ENCODE data around the gene AXL. TPM values are rescaled to one million over a fixed set of nuclear protein-coding genes. Genes with fewer than 3 reads are reported as not detected.

AXL gene
- total and polyA plus RNA-seq, 2 of the 13 experiments (the other 11 are each of a cell fraction or from before 2014, with no cell fraction given): 0.71 to 5.9 TPM

DNA sequence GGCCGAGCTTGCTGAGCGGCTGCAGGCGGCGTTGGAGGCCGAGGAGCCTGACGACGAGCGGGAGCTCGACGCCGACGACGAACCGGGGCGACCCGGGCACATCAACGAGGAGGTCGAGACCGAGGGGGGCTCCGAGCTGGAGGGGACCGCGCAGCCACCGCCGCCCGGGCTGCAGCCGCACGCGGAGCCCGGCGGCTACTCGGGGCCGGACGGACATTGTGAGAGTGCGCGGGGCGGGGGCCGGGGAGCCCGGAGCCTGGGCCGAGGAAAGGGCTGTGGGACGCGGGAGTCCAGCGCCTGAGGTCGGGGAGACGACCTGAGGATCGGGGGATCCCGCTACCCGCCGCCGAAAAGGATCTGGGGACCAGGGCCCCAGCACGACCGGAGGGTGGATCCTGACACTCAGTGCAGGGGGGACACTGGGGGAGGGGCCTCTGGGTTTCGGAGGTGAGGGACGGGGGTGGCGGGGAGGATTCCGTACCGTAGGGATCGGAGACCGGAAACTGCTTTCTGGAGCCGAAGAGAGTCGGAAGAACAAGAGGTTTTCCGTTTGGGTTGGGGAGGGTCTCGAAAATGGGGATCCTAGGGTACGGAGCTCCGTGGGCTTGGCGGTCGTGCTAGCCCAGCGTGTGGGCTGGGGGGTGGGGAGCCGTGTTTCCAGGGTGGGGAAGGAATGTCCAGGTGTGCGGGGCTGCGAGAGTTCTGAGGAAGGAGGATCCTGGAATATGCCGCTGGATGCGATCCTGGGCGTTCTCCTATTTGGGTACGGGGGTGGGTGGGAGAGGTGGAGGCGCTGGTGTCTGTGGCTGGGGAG is 45.8 kb downstream of the AXL start (continued):
- TF ChIP-seq, protein P1, sequence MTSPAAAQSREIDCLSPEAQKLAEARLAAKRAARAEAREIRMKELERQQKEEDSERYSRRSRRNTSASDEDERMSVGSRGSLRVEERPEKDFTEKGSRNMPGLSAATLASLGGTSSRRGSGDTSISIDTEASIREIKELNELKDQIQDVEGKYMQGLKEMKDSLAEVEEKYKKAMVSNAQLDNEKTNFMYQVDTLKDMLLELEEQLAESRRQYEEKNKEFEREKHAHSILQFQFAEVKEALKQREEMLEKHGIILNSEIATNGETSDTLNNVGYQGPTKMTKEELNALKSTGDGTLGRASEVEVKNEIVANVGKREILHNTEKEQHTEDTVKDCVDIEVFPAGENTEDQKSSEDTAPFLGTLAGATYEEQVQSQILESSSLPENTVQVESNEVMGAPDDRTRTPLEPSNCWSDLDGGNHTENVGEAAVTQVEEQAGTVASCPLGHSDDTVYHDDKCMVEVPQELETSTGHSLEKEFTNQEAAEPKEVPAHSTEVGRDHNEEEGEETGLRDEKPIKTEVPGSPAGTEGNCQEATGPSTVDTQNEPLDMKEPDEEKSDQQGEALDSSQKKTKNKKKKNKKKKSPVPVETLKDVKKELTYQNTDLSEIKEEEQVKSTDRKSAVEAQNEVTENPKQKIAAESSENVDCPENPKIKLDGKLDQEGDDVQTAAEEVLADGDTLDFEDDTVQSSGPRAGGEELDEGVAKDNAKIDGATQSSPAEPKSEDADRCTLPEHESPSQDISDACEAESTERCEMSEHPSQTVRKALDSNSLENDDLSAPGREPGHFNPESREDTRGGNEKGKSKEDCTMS (CRISPR knock-in tag; conservative IDR thresholded peaks at IDR 0.05): no peak
- no peak for TF ChIP-seq SMAD1 (CRISPR knock-in tag; IDR thresholded peaks at IDR 0.05; ENCODE audit: borderline replicate concordance, low read depth)
- TF ChIP-seq ZSCAN20 (CRISPR knock-in tag; IDR thresholded peaks at IDR 0.05; ENCODE audit: borderline replicate concordance): 0 out of 2 replicates have a peak, but pooled peaks have one; percentile 64
- TF ChIP-seq, protein P2, sequence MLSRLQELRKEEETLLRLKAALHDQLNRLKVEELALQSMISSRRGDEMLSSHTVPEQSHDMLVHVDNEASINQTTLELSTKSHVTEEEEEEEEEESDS (CRISPR knock-in tag; IDR thresholded peaks at IDR 0.05; ENCODE audit: borderline replicate concordance): no peak
- no peak for TF ChIP-seq ZNF83 (CRISPR knock-in tag; IDR thresholded peaks at IDR 0.05; ENCODE audit: borderline replicate concordance)
- no peak for TF ChIP-seq ZNF547 (CRISPR knock-in tag; IDR thresholded peaks at IDR 0.05)
- TF ChIP-seq, protein P3, sequence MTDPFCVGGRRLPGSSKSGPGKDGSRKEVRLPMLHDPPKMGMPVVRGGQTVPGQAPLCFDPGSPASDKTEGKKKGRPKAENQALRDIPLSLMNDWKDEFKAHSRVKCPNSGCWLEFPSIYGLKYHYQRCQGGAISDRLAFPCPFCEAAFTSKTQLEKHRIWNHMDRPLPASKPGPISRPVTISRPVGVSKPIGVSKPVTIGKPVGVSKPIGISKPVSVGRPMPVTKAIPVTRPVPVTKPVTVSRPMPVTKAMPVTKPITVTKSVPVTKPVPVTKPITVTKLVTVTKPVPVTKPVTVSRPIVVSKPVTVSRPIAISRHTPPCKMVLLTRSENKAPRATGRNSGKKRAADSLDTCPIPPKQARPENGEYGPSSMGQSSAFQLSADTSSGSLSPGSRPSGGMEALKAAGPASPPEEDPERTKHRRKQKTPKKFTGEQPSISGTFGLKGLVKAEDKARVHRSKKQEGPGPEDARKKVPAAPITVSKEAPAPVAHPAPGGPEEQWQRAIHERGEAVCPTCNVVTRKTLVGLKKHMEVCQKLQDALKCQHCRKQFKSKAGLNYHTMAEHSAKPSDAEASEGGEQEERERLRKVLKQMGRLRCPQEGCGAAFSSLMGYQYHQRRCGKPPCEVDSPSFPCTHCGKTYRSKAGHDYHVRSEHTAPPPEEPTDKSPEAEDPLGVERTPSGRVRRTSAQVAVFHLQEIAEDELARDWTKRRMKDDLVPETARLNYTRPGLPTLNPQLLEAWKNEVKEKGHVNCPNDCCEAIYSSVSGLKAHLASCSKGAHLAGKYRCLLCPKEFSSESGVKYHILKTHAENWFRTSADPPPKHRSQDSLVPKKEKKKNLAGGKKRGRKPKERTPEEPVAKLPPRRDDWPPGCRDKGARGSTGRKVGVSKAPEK (CRISPR knock-in tag; IDR thresholded peaks at IDR 0.05; ENCODE audit: borderline replicate concordance): no peak
- no peak for TF ChIP-seq AHR (CRISPR knock-in tag; IDR thresholded peaks at IDR 0.05)
- TF ChIP-seq HOXD1 (CRISPR knock-in tag; IDR thresholded peaks at IDR 0.05): peak; percentile 58; the same call in 1 of the 2 replicates
- TF ChIP-seq, protein P4, sequence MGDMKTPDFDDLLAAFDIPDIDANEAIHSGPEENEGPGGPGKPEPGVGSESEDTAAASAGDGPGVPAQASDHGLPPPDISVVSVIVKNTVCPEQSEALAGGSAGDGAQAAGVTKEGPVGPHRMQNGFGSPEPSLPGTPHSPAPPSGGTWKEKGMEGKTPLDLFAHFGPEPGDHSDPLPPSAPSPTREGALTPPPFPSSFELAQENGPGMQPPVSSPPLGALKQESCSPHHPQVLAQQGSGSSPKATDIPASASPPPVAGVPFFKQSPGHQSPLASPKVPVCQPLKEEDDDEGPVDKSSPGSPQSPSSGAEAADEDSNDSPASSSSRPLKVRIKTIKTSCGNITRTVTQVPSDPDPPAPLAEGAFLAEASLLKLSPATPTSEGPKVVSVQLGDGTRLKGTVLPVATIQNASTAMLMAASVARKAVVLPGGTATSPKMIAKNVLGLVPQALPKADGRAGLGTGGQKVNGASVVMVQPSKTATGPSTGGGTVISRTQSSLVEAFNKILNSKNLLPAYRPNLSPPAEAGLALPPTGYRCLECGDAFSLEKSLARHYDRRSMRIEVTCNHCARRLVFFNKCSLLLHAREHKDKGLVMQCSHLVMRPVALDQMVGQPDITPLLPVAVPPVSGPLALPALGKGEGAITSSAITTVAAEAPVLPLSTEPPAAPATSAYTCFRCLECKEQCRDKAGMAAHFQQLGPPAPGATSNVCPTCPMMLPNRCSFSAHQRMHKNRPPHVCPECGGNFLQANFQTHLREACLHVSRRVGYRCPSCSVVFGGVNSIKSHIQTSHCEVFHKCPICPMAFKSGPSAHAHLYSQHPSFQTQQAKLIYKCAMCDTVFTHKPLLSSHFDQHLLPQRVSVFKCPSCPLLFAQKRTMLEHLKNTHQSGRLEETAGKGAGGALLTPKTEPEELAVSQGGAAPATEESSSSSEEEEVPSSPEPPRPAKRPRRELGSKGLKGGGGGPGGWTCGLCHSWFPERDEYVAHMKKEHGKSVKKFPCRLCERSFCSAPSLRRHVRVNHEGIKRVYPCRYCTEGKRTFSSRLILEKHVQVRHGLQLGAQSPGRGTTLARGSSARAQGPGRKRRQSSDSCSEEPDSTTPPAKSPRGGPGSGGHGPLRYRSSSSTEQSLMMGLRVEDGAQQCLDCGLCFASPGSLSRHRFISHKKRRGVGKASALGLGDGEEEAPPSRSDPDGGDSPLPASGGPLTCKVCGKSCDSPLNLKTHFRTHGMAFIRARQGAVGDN (CRISPR knock-in tag; IDR thresholded peaks at IDR 0.05): peak; percentile 75
- TF ChIP-seq, protein P5, sequence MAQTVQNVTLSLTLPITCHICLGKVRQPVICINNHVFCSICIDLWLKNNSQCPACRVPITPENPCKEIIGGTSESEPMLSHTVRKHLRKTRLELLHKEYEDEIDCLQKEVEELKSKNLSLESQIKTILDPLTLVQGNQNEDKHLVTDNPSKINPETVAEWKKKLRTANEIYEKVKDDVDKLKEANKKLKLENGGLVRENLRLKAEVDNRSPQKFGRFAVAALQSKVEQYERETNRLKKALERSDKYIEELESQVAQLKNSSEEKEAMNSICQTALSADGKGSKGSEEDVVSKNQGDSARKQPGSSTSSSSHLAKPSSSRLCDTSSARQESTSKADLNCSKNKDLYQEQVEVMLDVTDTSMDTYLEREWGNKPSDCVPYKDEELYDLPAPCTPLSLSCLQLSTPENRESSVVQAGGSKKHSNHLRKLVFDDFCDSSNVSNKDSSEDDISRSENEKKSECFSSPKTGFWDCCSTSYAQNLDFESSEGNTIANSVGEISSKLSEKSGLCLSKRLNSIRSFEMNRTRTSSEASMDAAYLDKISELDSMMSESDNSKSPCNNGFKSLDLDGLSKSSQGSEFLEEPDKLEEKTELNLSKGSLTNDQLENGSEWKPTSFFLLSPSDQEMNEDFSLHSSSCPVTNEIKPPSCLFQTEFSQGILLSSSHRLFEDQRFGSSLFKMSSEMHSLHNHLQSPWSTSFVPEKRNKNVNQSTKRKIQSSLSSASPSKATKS (CRISPR knock-in tag; IDR thresholded peaks at IDR 0.05): no peak
- peak; percentile 24 for TF ChIP-seq ZNF883 (CRISPR knock-in tag; IDR thresholded peaks at IDR 0.05; ENCODE audit: not compliant biosample characterization)
- TF ChIP-seq TEAD2 (CRISPR knock-in tag; IDR thresholded peaks at IDR 0.05): no peak
- no peak for TF ChIP-seq MZF1 (CRISPR knock-in tag; IDR thresholded peaks at IDR 0.05; ENCODE audit: borderline replicate concordance)
- TF ChIP-seq GLI4 (CRISPR knock-in tag; IDR thresholded peaks at IDR 0.05; ENCODE audit: borderline replicate concordance): peak; percentile 90; the same call in 1 of the 2 replicates

All from HepG2 (cell line).